ENCODE results near the gene TFAP2A.

DNA sequence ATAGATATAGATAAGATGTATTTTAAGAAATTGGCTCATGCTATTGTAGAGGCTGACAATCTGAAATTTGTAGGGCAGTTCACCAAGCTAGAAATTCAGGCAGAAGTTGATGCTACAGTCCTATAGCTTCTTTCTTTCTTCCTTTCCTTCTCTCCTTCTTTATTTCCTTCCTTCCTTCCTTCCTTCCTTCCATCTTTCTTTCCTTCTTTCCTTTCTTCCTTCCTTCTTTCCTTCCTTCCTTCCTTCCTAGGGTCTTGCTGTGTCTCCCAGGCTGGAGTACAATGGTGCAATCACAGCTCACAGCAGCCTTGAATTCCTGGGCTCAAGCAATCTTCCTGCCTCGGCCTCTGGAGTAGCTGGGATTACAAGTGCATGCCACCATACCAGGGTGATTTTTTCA, 55.3 kb downstream of the TFAP2A start:
- TF ChIP-seq CTCF (conservative IDR thresholded peaks at IDR 0.05 in 1 of 2, IDR thresholded peaks at IDR 0.05 in 1 of 2; ENCODE audit: low read depth in 1 of 2, low read length in 2 of 2) (no peak), EZH2 (IDR thresholded peaks at IDR 0.05; ENCODE audit: low read length, missing control alignments) (no peak)

Measured in fibroblast of lung (primary cell).